T-helper 9 cell (primary cell): ENCODE results near the gene AMIGO1.

Source experiments
- DNase-seq: peaks from one replicate; pipeline ENCODE4 v3.0.0-alpha.2; 2020

Gene AMIGO1

DNA sequence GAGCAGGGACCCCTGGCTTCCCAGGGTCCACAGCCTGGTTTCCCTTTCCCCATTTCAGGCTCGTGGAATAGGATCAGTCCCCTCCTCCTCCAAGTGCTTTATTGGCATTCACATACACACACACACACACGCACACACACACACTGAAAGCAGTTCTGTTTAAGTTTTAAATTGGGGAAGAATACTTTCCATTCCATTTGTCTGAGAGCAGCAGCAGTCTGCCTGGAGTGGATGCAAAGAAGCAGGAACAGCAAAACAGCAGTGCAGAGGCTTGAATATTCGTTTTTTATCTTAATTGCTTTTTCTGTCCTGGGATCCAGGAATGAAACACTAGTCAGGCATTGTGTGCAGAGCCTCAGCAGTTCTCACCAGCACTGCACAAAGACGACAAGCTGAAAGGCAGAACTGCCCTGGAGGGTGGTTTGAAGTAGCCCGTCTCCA lies 8.6 kb downstream of the AMIGO1 start:
- DNase-seq, result no peak

DNA sequence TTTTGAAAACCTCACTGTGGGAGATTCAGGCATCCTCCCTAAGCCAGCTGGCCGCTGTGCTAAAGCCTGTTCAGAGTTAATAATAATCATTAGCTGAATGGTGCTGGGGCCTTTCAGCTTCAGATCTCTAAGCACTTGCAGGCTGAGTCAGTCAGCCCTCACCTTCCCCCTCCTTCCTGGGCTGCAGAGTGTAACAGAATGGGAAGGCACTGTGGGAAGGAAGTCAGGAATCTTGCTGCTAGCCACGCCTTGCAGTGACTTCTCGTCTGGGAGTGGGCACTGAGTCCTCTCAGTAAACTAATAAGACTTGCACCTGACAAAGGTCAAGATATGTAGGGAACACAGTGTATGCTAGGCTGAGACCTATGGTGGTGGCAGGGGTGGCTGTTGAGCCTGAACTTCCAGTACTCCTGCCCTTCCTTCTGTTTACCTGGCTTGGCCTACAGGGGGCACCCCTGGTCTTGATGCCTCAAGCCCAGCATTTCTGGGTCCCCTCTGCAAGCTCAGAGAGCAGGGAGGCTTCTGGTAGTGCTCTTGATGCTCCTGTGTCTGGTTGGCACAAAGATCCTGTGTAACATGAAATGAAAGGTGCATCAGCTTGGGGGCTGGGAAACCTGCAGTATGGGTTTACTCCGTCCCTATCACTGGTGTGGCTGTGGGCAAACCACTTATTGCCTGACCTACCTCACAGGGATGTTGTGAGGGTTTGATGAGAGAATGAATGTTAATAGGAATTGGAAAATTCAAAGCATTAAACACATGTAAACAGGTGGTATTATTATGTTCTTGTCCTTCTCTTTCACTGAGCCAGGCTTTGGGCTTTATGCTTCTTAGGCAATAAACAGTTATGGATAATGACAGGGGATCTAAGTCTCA lies 9.6 kb downstream of the AMIGO1 start:
- DNase-seq, result peak; percentile 52

GRCh38 chr1:109499081-109499480 lies 10.4 kb downstream of the AMIGO1 start:
- no peak for DNase-seq

DNA sequence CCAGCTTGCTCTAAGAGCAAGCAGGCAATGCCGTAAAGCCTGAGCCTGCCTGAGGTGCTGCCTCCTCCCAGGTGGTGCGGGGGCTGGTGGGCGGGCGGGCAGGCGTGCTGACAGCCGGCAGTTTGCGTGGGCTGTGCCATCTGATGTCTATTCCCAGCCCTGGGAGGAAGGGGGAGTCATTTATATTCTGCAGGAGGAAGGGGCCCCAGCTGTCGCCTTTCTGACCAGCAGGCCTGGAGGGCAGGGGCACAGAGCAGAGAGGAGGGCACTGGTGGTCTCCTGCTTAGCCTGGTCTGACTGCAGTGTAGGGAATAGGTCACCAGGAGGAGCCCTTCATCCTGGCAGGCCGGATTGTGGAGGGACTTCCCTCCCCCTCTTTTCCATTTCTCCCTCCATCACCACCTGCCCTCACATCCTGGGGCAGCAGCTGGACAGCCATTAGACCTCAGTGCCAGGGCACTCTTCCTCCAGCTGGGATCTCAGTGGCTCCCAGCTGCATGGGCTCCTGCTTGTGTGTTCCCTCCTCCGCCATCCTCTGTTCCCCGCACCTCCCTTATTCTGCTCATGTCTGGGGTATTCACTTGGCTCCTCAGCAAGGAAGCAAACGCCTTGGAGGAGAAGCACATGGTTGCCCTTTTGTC lies 11.2 kb downstream of the AMIGO1 start:
- DNase-seq, result no peak

DNA sequence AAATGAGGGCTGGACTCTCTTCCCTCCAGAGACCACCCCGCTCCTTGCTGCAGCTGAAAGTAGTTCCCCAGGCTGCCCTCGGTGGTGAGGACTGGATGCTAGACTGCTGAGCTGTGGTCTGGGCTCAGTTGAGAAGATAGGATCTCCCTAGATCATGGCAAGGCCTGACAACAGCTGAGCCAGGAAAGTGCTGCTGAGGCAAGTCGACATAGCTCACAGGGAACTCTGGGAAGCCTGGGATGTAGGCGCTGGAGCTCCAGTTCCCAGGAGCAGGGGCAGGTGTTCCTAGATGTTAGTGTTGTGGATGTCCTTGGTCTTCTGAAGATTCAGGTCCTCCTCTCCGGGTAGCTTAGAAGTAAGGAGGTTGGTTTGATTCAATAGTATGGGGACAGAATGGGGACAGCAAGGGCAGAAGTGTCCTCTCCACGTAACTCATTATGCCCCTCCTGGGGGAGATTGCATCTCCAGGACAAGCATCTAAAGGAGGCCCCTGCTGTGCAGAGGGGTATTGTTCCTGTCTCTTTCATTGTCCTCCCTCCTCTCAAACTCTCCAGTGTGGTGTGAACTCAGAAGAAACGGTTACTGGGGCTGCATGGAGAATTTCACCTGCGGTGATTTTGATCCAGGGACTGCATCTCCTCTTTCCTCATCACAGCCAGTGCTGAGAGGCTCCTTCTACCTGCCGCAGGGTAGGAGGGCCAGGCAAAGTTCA lies 11.9 kb downstream of the AMIGO1 start:
- DNase-seq, result no peak

- no peak for DNase-seq
Measured at GRCh38 chr1:109495738-109496137, 13.8 kb downstream of the AMIGO1 start.

DNA sequence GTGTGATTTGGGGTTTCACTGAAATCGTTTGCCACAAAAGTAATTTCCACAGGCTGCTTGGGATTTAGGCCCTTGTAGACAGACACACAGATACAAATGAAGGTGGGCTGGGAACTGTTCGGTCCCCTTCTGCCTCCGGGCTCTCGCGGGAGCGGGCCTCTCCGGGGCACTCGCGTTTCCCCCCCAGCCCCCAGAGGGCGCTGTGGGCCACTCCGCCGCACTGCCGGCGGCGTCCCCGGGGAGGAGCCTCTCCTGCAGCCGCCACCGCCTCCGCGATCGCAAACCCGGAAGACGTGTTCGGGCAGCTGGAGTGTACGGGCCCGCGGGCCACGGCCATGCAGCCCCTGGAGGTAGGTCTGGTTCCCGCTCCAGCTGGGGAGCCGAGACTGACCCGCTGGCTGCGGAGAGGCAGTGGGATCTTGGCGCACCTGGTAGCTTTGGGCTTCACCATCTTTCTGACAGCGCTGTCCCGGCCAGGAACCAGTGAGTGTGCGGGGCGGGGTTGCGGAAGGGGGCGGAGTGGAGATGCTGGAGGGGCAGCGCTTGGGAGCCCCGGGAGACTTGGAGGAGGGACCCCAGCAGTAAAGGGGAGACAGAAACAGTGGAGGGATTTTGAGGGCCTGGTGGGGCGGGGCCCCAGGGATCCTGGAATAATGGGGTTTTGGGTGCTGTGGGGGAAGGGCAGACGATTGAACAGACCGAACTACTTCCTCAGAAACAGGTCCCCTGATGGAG lies 15.6 kb downstream of the AMIGO1 start, which contains the start of gene CYB561D1:
Gene CYB561D1 (plus strand): TSS at position 290 of the 735 bp plus-strand sequence. CDS start 46 bp downstream, at position 336.
- DNase-seq, result peak; percentile 87

DNA sequence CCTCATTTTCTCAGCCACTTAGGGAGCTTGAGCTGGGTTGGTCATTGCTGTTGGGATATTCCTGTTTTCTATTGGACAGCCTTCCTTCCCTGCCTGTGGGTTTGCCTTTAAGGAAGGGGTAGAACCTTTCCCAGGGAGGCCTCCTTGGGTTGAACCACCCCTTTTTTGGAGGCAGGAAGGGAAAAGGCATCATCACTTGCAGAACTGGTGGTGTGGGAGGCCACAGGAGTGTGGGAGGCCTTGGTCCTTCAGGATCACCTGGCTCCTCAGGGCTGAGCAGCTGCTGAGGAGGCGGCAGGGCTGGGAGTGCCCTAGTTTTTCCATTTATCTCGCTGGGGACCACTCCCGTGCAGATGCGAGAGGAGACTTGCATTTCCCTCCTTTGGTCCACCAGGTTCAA lies 16.3 kb downstream of the AMIGO1 start:
- no peak for DNase-seq

DNA sequence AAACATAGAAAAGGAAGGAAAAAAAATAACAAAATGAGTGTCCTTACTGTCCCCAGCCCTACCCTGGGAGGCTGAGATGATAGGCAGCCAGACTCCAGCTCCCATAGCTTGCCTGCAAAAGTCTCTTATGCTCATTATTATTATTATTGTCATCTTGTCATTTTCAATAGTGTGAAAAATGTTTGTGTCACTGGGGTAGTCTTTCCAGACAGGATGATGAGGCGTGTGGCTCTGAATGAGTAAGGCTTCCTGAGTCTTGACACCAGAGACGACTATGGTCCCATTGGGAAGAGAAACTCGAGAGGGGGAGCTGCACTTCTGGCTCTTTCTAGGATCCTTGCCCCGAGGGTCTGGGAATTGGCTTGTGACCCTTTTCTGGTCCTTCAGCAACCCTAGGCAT lies 16.7 kb downstream of the AMIGO1 start:
- DNase-seq, result no peak

DNA sequence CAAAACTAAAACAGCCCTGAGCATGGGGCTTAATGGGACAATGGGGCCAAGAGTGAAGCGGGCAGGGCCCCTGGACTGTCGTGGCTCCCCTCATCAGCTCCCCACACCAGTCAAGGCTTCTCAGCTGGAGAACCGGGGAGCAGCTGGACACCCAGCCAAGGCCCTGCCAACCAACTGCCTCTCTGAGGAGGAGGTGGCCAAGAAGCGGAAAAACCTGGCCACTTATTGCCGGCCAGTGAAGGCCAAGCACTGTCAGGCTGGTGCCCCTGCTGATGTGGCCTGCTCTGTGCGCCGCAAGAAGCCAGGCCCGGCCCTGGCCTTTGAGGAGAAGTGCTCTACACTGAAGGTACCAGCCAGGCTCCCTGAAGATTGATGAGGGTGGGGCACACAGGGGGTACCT lies 18.2 kb downstream of the AMIGO1 start:
- DNase-seq, result no peak

- DNase-seq, result no peak
Measured at GRCh38 chr1:109490934-109491302, 18.6 kb downstream of the AMIGO1 start.

DNA sequence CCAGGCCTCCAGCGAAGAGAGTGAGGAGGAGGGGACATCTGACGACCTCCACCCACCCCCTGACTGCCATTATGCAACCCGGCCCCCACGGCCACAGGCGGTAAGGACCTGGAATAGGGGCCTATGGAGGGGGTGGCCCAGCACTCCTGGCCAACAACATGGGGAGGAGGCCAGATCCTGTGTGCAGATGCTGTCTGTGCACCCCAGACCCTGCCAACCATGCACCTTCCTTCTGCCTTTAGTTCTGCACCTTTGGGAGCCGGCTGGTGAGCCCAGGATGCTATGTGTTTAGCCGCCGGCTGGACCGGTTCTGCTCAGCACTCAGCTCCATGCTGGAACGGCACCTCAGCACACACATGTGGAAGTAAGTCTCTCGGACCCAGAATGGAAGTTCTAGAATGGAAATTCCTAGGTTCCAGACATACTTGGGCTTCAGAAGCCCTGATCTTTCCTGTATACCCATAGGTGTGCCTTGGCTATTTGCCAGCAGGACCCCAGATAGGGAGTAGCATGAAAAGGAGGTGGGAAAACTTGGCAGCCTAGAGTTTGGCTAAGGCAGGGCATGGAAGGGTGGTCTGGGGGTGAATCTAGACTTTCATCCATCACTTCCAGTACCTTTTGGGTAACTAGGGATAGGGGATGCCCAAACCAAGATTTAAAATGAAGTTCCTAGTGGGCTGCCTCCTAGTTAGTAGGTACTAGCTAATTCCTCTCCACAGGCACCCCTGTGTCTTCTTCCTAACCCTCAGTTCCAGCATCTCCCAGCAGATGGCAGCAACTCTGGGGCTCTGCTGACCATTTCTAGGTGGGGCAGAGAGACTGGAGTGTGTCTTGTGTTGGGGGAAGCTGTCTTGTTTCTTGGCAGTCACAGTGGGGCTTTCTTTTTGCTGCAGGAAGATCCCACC lies 19.2 kb downstream of the AMIGO1 start:
- peak; percentile 68 for DNase-seq

- no peak for DNase-seq
Measured at GRCh38 chr1:109488696-109489095, 20.8 kb downstream of the AMIGO1 start.

DNA sequence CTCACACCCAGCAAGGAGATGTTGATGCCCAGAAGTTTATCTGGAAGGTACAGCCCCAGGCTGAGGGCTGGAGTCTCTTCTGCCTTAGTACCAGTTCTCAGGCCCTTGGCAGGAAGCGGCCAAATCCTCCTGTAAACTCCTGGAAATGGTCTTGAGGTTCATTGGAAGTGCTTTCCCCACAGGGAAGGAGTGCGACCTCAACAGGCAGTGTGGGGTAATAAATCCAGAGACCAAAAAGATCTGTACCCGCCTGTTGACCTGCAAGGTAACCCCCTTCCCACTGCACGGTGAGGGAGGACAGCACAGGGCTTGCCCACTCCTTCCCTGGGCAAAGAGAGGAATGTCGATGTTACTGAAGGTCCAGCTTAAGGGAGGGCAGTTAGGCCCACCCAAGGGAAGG lies 21.3 kb downstream of the AMIGO1 start:
- no peak for DNase-seq

DNA sequence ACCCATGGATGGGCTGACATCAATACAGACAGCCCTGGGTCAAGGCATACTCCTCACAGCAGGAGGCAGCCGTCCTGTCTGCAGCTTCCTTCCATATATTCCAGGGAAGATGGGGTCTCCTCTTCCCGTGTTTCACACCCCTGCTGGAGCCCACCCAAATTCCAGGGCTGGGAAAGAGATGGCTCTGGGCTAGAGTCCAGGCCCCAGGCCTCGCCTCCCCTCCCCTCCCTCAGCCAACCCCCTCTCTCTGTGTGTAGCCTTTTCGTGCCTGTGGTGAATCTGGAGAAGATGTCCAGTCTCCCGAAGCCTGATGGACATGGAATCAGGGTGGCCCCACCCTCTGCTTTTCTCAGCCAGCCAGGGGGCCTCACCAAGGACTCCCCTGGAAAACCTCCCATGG lies 22.3 kb downstream of the AMIGO1 start:
- no peak for DNase-seq

GRCh38 chr1:109485001-109485400 lies 24.5 kb downstream of the AMIGO1 start:
- DNase-seq, result no peak

- DNase-seq, result no peak
Measured at GRCh38 chr1:109484519-109484975, 25.0 kb downstream of the AMIGO1 start.

GRCh38 chr1:109483672-109484518 lies 25.6 kb downstream of the AMIGO1 start, which contains the start of gene ATXN7L2:
TSS of gene ATXN7L2 (plus strand) at chr1:109483905. CDS start at chr1:109483954, 49 bp downstream.
- peak; percentile 85 for DNase-seq

GRCh38 chr1:109482791-109483671 lies 26.5 kb downstream of the AMIGO1 start:
- peak; percentile 31 for DNase-seq
